ENCODE measurements around the gene LRRC8E. TPM values are rescaled to one million over a fixed set of nuclear protein-coding genes. Genes with fewer than 3 reads are reported as not detected.

The LRRC8E gene
- total RNA-seq, 1 experiment from 2014 or later: 20.1 TPM

- DNase-seq: no peak
- Histone ChIP-seq H3K4me3 (no peak overlapping the region; the same call in 1 of the 2 replicates), H3K9me3 (no peaks in the 10 kb centered on the region), H3K27me3 (peaks cover 32% of the 10 kb centered on the region), H3K36me3 (peaks cover 18% of the 10 kb centered on the region)
These were observed 30.5 kb downstream of the LRRC8E start for GRCh38 chr19:7918615-7919421.

GRCh38 chr19:7919610-7920518 is 31.6 kb downstream of the LRRC8E start, which contains the start of gene SNAPC2:
Gene SNAPC2 (plus strand): TSS chr19:7920338. CDS start chr19:7920367, 29 bp downstream.
- Histone ChIP-seq H3K27me3 (peaks cover 27% of the 10 kb centered on the region), H3K9me3 (no peaks in the 10 kb centered on the region), H3K4me3 (peak within 1 kb of the TSS; percentile 86), H3K36me3 (peaks cover 18% of the 10 kb centered on the region)
- DNase-seq: peak; percentile 99

- peak overlapping the region; percentile 86 for H3K4me3 ChIP-seq
- peak; percentile 99 for DNase-seq
- peaks cover 18% of the 10 kb centered on the region for H3K36me3 ChIP-seq
- no peaks in the 10 kb centered on the region for H3K9me3 ChIP-seq
- peaks cover 19% of the 10 kb centered on the region for H3K27me3 ChIP-seq
These were observed 32.4 kb downstream of the LRRC8E start for GRCh38 chr19:7920519-7921301.

GRCh38 chr19:7921302-7921966 is 33.1 kb downstream of the LRRC8E start:
- Histone ChIP-seq H3K9me3 (no peaks in the 10 kb centered on the region), H3K4me3 (peak overlapping the region; percentile 58), H3K36me3 (peaks cover 19% of the 10 kb centered on the region), H3K27me3 (peaks cover 12% of the 10 kb centered on the region)
- DNase-seq: no peak

- peaks cover 27% of the 10 kb centered on the region for H3K36me3 ChIP-seq
- H3K9me3 ChIP-seq: no peaks in the 10 kb centered on the region
- no peak overlapping the region for H3K4me3 ChIP-seq
- H3K27me3 ChIP-seq: peaks cover 6% of the 10 kb centered on the region
- DNase-seq: no peak
These were observed 33.9 kb downstream of the LRRC8E start for GRCh38 chr19:7921967-7922835.

- Histone ChIP-seq H3K36me3 (peaks cover 33% of the 10 kb centered on the region), H3K27me3 (0 out of 2 replicates have a peak, but pooled peaks cover 3% of the 10 kb centered on the region), H3K4me3 (no peak overlapping the region), H3K9me3 (no peaks in the 10 kb centered on the region)
- DNase-seq: no peak
These were observed 34.5 kb downstream of the LRRC8E start for GRCh38 chr19:7922836-7923195.

- H3K27me3 ChIP-seq: 0 out of 2 replicates have a peak, but pooled peaks cover under 1% of the 10 kb centered on the region
- DNase-seq: no peak
These were observed 35.2 kb downstream of the LRRC8E start for GRCh38 chr19:7923295-7924191.

GRCh38 chr19:7924241-7924640 is 35.9 kb downstream of the LRRC8E start:
- no peaks in the 10 kb centered on the region for H3K9me3 ChIP-seq
- peaks cover 44% of the 10 kb centered on the region for H3K36me3 ChIP-seq
- no peaks in the 10 kb centered on the region for H3K27me3 ChIP-seq
- no peak for DNase-seq
- H3K4me3 ChIP-seq: no peak overlapping the region

More at GRCh38 chr19:7923295-7924191, 35.2 kb downstream of the LRRC8E start:
- Histone ChIP-seq H3K36me3 (peaks cover 40% of the 10 kb centered on the region), H3K4me3 (no peak overlapping the region), H3K9me3 (no peaks in the 10 kb centered on the region)

GRCh38 chr19:7924651-7925170 is 36.4 kb downstream of the LRRC8E start:
- H3K4me3 ChIP-seq: no peak overlapping the region; the same call in 1 of the 2 replicates

GRCh38 chr19:7925171-7925851 is 37.0 kb downstream of the LRRC8E start:
- peak; percentile 83 for DNase-seq
- H3K9me3 ChIP-seq: no peaks in the 10 kb centered on the region
- peak overlapping the region; percentile 44 for H3K4me3 ChIP-seq
- peaks cover 51% of the 10 kb centered on the region for H3K36me3 ChIP-seq
- H3K27me3 ChIP-seq: no peaks in the 10 kb centered on the region

More at GRCh38 chr19:7924651-7925170, 36.4 kb downstream of the LRRC8E start:
- Histone ChIP-seq H3K27me3 (no peaks in the 10 kb centered on the region), H3K9me3 (no peaks in the 10 kb centered on the region), H3K36me3 (peaks cover 47% of the 10 kb centered on the region)
- no peak for DNase-seq

GRCh38 chr19:7926021-7926726 is 37.9 kb downstream of the LRRC8E start, which contains the start of gene CTXN1:
Gene CTXN1 (minus strand): TSS chr19:7926135. CDS start chr19:7925538, 597 bp downstream.
- peak; percentile 78 for DNase-seq
- peaks cover 60% of the 10 kb centered on the region for H3K36me3 ChIP-seq
- no peaks in the 10 kb centered on the region for H3K9me3 ChIP-seq
- H3K4me3 ChIP-seq: peak within 1 kb of the TSS; percentile 44
- H3K27me3 ChIP-seq: no peaks in the 10 kb centered on the region

GRCh38 chr19:7926727-7927604 is 38.7 kb downstream of the LRRC8E start:
- DNase-seq: peak; percentile 10
- Histone ChIP-seq H3K4me3 (no peak overlapping the region), H3K9me3 (no peaks in the 10 kb centered on the region), H3K27me3 (no peaks in the 10 kb centered on the region), H3K36me3 (peaks cover 62% of the 10 kb centered on the region)
